Sigmoid colon (tissue), 4 donors: ENCODE measurements around the gene SERPINB10.

Experiments
- CTCF ChIP-seq, 4 experiments: fragments of 450-650 bp in 3 of 4; fragments of 200-600 bp in 1 of 4; IDR thresholded peaks; one replicate each; pipeline ENCODE4 v1.5.1; 2016 to 2019; ENCODE audit warnings: antibody characterized with exemption in 4 of 4, mild to moderate bottlenecking in 3 of 4, moderate library complexity in 2 of 4
- EP300 ChIP-seq, 4 donors: sonication (generic); formaldehyde crosslinking; IDR thresholded peaks; one replicate each; pipeline ENCODE4 v1.6.1; 2017; ENCODE audit warnings: antibody characterized with exemption in 4 of 4
- POLR2A ChIP-seq, 2 donors: fragments of 450-650 bp; IDR thresholded peaks; one replicate each; pipeline ENCODE4 v1.6.1; 2016; ENCODE audit warnings: antibody characterized with exemption in 2 of 2, mild to moderate bottlenecking in 2 of 2, moderate library complexity in 2 of 2
- POLR2AphosphoS5 ChIP-seq, 4 donors: sonication (generic); formaldehyde crosslinking; IDR thresholded peaks; one replicate each; pipeline ENCODE4 v1.6.1; 2017; ENCODE audit warnings: antibody characterized with exemption in 4 of 4

DNA sequence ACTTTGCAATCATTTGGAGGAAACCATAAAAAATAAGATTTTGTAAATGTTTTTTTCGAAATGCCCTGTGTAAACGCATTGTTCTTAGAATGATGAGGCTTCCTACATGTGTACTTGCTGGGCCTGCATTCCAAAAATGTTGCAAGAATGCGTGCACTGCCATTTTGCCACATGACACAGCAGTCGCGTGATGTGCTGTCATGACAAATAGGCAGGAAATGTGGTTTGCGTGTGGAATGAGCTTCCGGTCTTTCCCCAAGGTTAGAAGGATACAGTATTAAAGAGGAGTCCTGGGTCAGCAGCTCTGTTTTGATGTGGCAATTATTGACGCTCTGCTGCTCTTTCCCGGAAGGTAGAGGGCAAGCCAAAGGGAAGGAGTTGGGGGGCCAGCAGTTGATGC lies 38.4 kb upstream of the SERPINB10 start:
- TF ChIP-seq CTCF (IDR thresholded peaks at IDR 0.05) (no peak), POLR2AphosphoS5 (IDR thresholded peaks at IDR 0.05) (no peak), POLR2A (IDR thresholded peaks at IDR 0.05) (no peak), EP300 (IDR thresholded peaks at IDR 0.05) (no peak)
